Lower leg skin (tissue), 3 donors: ENCODE data around the gene AMOTL1.

Experiments
- POLR2A ChIP-seq, 2 donors: fragments of 450-650 bp; IDR thresholded peaks; one replicate each; pipeline ENCODE4 v1.6.1; 2016 to 2017; ENCODE audit warnings: antibody characterized with exemption in 2 of 2, mild to moderate bottlenecking in 1 of 2, moderate library complexity in 1 of 2
- TF ChIP-seq, protein P1 (sequence below), 3 donors: fragments of 450-650 bp; IDR thresholded peaks; one replicate each; pipeline ENCODE4 v1.5.1; 2016; ENCODE audit warnings: antibody characterized with exemption in 3 of 3, mild to moderate bottlenecking in 3 of 3, moderate library complexity in 2 of 3

DNA sequence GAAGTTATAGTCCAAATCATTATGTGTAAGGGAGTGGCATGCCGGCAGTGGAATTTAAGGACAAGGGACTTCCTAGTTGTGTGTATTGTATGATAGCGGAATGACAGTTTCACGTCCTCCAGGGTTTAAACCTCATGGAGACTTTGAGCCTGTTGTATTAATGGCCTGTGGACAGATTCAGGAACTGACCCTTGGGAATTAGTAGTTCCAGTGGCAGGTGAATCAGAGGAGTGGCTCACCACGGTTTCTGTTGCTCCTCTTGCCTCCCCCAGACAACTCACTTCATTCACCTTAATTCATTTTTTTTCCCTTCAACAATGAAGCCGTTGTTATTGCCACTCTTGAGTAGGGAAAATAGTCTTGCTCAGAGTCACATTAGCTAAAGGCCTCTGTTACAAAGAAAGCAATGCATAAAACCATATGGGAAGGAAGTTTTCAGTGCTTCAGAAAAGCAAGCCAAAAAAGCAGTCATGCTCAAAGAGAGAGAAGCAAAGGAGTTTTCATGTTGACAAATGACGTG lies 22.6 kb downstream of the AMOTL1 start:
- TF ChIP-seq POLR2A (IDR thresholded peaks at IDR 0.05), result no peak
- TF ChIP-seq, protein P1, sequence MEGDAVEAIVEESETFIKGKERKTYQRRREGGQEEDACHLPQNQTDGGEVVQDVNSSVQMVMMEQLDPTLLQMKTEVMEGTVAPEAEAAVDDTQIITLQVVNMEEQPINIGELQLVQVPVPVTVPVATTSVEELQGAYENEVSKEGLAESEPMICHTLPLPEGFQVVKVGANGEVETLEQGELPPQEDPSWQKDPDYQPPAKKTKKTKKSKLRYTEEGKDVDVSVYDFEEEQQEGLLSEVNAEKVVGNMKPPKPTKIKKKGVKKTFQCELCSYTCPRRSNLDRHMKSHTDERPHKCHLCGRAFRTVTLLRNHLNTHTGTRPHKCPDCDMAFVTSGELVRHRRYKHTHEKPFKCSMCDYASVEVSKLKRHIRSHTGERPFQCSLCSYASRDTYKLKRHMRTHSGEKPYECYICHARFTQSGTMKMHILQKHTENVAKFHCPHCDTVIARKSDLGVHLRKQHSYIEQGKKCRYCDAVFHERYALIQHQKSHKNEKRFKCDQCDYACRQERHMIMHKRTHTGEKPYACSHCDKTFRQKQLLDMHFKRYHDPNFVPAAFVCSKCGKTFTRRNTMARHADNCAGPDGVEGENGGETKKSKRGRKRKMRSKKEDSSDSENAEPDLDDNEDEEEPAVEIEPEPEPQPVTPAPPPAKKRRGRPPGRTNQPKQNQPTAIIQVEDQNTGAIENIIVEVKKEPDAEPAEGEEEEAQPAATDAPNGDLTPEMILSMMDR (IDR thresholded peaks at IDR 0.05), result no peak
